WTC11 (cell line): ENCODE measurements around the gene EXOC6. TPM values are rescaled to one million over a fixed set of nuclear protein-coding genes. Genes with fewer than 3 reads are reported as not detected.
A peak's percentile ranks its signal among the peaks of the same experiment; 100 is the strongest.

Source experiments
- ATAC-seq: fragments of 200-7000 bp; cut with Tn5 transposase; 2 replicates; pipeline ENCODE4 v1.10.0; 2021; ENCODE audit warnings: mild to moderate bottlenecking, moderate library complexity
- CTCF ChIA-PET: fragments of 300-600 bp; sonication (Branson Sonifier 250); formaldehyde crosslinking; loops from one replicate; lab custom pipeline; 2021; ENCODE audit warnings: antibody characterized with exemption; lab: Charles Lee
- POLR2A ChIA-PET: fragments of 350-600 bp; sonication (Branson Sonifier 250); formaldehyde crosslinking; loops from one replicate; lab custom pipeline; 2021; ENCODE audit warnings: antibody characterized with exemption; lab: Charles Lee
- DNase-seq: peaks from one replicate; pipeline ENCODE4 v3.0.0; 2021; ENCODE audit warnings: low spot score
- H3K27ac Mint-ChIP-seq: 2 replicates; pipeline ENCODE4 v1.8.0; 2021; ENCODE audit warnings: mixed read lengths
- H3K27me3 Mint-ChIP-seq: 2 replicates; pipeline ENCODE4 v1.8.0; 2021; ENCODE audit warnings: low read depth, mild to moderate bottlenecking, moderate library complexity, mixed read lengths
- H3K36me3 Mint-ChIP-seq: 2 replicates; pipeline ENCODE4 v1.8.0; 2021; ENCODE audit warnings: mixed read lengths
- H3K4me1 Mint-ChIP-seq: 2 replicates; pipeline ENCODE4 v1.8.0; 2022; ENCODE audit warnings: mixed read lengths
- H3K4me3 Mint-ChIP-seq: 2 replicates; pipeline ENCODE4 v1.8.0; 2021; ENCODE audit warnings: mild to moderate bottlenecking, moderate library complexity, mixed read lengths
- H3K9me3 Mint-ChIP-seq: 2 replicates; pipeline ENCODE4 v1.8.0; 2021; ENCODE audit warnings: mixed read lengths
- ARID4B ChIP-seq: sonication (generic); formaldehyde crosslinking; IDR thresholded peaks from 2 replicates; pipeline ENCODE4 v1.8.0; 2023; ENCODE audit warnings: missing genetic modification reagents, mild to moderate bottlenecking, borderline replicate concordance
- ATF6 ChIP-seq: sonication (generic); formaldehyde crosslinking; IDR thresholded peaks from 2 replicates; pipeline ENCODE4 v1.8.1; 2023; ENCODE audit warnings: mild to moderate bottlenecking, missing genetic modification reagents
- ELF4 ChIP-seq: sonication (generic); formaldehyde crosslinking; IDR thresholded peaks from 2 replicates; pipeline ENCODE4 v1.8.1; 2022; ENCODE audit warnings: low read depth, mild to moderate bottlenecking, moderate library complexity, missing genetic modification reagents
- FOXK1 ChIP-seq: sonication (generic); formaldehyde crosslinking; IDR thresholded peaks from 2 replicates; pipeline ENCODE4 v1.8.0; 2022; ENCODE audit warnings: mild to moderate bottlenecking, moderate library complexity, missing genetic modification reagents
- GABPB1 ChIP-seq: sonication (generic); formaldehyde crosslinking; IDR thresholded peaks from 2 replicates; pipeline ENCODE4 v1.8.1; 2023; ENCODE audit warnings: mild to moderate bottlenecking, missing genetic modification reagents
- JAZF1 ChIP-seq: fragments of 250-450 bp; sonication (Bioruptor Pico); IDR thresholded peaks from 2 replicates; pipeline ENCODE4 v1.9.0; 2021; ENCODE audit warnings: moderate library complexity, mild to moderate bottlenecking, inconsistent platforms
- MXD4 ChIP-seq: fragments of 250-450 bp; sonication (Bioruptor Pico); IDR thresholded peaks from 2 replicates; pipeline ENCODE4 v1.8.0; 2021; ENCODE audit warnings: mild to moderate bottlenecking, moderate library complexity, borderline replicate concordance
- RORB ChIP-seq: fragments of 250-450 bp; sonication (Bioruptor Pico); IDR thresholded peaks from 2 replicates; pipeline ENCODE4 v1.9.0; 2021; ENCODE audit warnings: mild to moderate bottlenecking
- SMAD4 ChIP-seq: sonication (generic); formaldehyde crosslinking; IDR thresholded peaks from 2 replicates; pipeline ENCODE4 v1.8.0; 2022; ENCODE audit warnings: mild to moderate bottlenecking, missing genetic modification reagents
- STAT6 ChIP-seq: sonication (generic); formaldehyde crosslinking; conservative IDR thresholded peaks from 2 replicates; pipeline ENCODE4 v1.8.1; 2023; ENCODE audit warnings: mild to moderate bottlenecking, low read depth, missing genetic modification reagents, moderate library complexity
- TEAD4 ChIP-seq: sonication (generic); formaldehyde crosslinking; IDR thresholded peaks from 2 replicates; pipeline ENCODE4 v1.8.0; 2022; ENCODE audit warnings: mild to moderate bottlenecking, missing genetic modification reagents
- TP53 ChIP-seq: sonication (generic); formaldehyde crosslinking; IDR thresholded peaks from 2 replicates; pipeline ENCODE4 v1.8.1; 2023; ENCODE audit warnings: mild to moderate bottlenecking, missing genetic modification reagents
- ZNF219 ChIP-seq: sonication (generic); formaldehyde crosslinking; IDR thresholded peaks from 2 replicates; pipeline ENCODE4 v1.8.0; 2023; ENCODE audit warnings: missing genetic modification reagents, mild to moderate bottlenecking, borderline replicate concordance
- ZNF396 ChIP-seq: fragments of 250-450 bp; sonication (Bioruptor Pico); IDR thresholded peaks from 2 replicates; pipeline ENCODE4 v1.8.0; 2021; ENCODE audit warnings: mild to moderate bottlenecking, moderate library complexity, borderline replicate concordance
- ZNF416 ChIP-seq: fragments of 250-450 bp; sonication (Bioruptor Pico); IDR thresholded peaks from 2 replicates; pipeline ENCODE4 v1.9.0; 2021; ENCODE audit warnings: mild to moderate bottlenecking, inconsistent platforms
- total RNA-seq: library from RNA; stranded (reverse); gene quantifications from 3 replicates; pipeline ENCODE4 v1.2.3, GENCODE V29; 2021
- TF ChIP-seq, protein P1 (sequence below): sonication (generic); formaldehyde crosslinking; IDR thresholded peaks from 2 replicates; pipeline ENCODE4 v1.8.0; 2023; ENCODE audit warnings: mild to moderate bottlenecking, missing genetic modification reagents
- TF ChIP-seq, protein P2 (sequence below): sonication (generic); formaldehyde crosslinking; IDR thresholded peaks from 2 replicates; pipeline ENCODE4 v1.8.1; 2022; ENCODE audit warnings: mild to moderate bottlenecking, missing genetic modification reagents, moderate library complexity, borderline replicate concordance
- TF ChIP-seq, protein P3 (sequence below): sonication (generic); formaldehyde crosslinking; IDR thresholded peaks from 2 replicates; pipeline ENCODE4 v1.8.1; 2023; ENCODE audit warnings: mild to moderate bottlenecking, missing genetic modification reagents, borderline replicate concordance

Gene EXOC6
- total RNA-seq, 1 experiment from 2014 or later = 5.0 TPM

DNA sequence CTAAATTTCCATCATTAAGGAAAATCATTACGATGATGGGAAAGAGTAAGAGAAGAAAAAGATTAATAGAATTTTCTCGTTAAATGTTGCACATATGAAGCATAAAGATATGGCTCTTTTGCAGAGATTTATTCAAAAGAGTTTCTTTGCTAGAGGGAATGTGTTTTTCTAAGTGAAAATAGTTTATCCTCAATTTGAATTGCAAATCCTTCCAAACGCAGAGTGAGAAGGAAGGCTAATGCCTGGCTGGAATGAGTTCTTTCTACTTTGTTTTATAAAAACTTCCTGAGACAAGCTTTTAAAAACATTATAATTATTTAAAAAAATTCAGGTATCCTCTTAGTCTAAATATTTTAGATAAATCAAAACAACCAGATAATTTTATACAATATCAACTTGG lies 239.5 kb downstream of the EXOC6 start (continued):
- TF ChIP-seq, protein P1, sequence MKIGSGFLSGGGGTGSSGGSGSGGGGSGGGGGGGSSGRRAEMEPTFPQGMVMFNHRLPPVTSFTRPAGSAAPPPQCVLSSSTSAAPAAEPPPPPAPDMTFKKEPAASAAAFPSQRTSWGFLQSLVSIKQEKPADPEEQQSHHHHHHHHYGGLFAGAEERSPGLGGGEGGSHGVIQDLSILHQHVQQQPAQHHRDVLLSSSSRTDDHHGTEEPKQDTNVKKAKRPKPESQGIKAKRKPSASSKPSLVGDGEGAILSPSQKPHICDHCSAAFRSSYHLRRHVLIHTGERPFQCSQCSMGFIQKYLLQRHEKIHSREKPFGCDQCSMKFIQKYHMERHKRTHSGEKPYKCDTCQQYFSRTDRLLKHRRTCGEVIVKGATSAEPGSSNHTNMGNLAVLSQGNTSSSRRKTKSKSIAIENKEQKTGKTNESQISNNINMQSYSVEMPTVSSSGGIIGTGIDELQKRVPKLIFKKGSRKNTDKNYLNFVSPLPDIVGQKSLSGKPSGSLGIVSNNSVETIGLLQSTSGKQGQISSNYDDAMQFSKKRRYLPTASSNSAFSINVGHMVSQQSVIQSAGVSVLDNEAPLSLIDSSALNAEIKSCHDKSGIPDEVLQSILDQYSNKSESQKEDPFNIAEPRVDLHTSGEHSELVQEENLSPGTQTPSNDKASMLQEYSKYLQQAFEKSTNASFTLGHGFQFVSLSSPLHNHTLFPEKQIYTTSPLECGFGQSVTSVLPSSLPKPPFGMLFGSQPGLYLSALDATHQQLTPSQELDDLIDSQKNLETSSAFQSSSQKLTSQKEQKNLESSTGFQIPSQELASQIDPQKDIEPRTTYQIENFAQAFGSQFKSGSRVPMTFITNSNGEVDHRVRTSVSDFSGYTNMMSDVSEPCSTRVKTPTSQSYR (CRISPR knock-in tag) = no peak
- no peak for TF ChIP-seq MXD4
- no peak for TF ChIP-seq SMAD4 (CRISPR knock-in tag)
- no peak for TF ChIP-seq ZNF219 (CRISPR knock-in tag)
- TF ChIP-seq, all 79 proteins: peak for 0

DNA sequence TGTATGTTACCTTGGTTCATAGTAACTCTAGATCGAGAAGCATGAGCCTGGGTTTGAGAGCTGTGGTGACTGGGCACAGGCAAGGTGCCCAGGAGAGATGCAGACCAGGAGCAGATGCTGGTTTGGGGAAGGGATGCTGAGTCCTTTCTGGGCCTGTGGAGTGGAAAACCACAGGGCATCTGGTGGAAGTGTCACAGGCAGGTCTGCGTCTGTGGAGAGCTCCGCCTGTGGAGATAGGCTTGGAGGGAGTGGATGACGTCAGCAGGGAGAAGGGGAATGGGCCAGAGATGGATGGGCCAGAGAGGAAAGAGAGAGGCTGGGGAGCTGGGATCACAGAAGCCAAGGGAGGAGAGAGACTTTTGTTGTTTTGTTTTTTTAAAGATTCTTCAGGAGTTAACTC lies 240.1 kb downstream of the EXOC6 start:
- CTCF ChIA-PET = interaction anchor here (0.5 to 2.3 kb wide), 7 partner anchors 14 to 288 kb away, joined by 3 to 11 read pairs (median 5); no protein-coding TSS in a partner anchor
- H3K4me1 Mint-ChIP-seq = peaks cover 29% of the 10 kb centered on the region
- peak overlapping the region; percentile 22 for H3K27ac Mint-ChIP-seq
- ATAC-seq (no peak), DNase-seq (no peak)
- peaks cover 6% of the 10 kb centered on the region for H3K27me3 Mint-ChIP-seq
- H3K36me3 Mint-ChIP-seq = peaks cover 2% of the 10 kb centered on the region; the same call in 1 of the 2 replicates
- POLR2A ChIA-PET = no interaction called here
- H3K9me3 Mint-ChIP-seq = peaks cover 18% of the 10 kb centered on the region
- H3K4me3 Mint-ChIP-seq = no peak overlapping the region
- TF ChIP-seq ZNF396 (CRISPR knock-in tag) (no peak), ATF6 (CRISPR knock-in tag) (no peak), STAT6 (no peak), TP53 (CRISPR knock-in tag) (no peak), FOXK1 (CRISPR knock-in tag) (no peak), RORB (CRISPR knock-in tag) (no peak), ELF4 (no peak), JAZF1 (no peak), GABPB1 (CRISPR knock-in tag) (no peak), ARID4B (no peak), TEAD4 (CRISPR knock-in tag) (no peak), ZNF416 (CRISPR knock-in tag) (no peak), MXD4 (no peak)
- TF ChIP-seq, protein P2, sequence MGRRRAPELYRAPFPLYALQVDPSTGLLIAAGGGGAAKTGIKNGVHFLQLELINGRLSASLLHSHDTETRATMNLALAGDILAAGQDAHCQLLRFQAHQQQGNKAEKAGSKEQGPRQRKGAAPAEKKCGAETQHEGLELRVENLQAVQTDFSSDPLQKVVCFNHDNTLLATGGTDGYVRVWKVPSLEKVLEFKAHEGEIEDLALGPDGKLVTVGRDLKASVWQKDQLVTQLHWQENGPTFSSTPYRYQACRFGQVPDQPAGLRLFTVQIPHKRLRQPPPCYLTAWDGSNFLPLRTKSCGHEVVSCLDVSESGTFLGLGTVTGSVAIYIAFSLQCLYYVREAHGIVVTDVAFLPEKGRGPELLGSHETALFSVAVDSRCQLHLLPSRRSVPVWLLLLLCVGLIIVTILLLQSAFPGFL (CRISPR knock-in tag) = no peak
- TF ChIP-seq, protein P3, sequence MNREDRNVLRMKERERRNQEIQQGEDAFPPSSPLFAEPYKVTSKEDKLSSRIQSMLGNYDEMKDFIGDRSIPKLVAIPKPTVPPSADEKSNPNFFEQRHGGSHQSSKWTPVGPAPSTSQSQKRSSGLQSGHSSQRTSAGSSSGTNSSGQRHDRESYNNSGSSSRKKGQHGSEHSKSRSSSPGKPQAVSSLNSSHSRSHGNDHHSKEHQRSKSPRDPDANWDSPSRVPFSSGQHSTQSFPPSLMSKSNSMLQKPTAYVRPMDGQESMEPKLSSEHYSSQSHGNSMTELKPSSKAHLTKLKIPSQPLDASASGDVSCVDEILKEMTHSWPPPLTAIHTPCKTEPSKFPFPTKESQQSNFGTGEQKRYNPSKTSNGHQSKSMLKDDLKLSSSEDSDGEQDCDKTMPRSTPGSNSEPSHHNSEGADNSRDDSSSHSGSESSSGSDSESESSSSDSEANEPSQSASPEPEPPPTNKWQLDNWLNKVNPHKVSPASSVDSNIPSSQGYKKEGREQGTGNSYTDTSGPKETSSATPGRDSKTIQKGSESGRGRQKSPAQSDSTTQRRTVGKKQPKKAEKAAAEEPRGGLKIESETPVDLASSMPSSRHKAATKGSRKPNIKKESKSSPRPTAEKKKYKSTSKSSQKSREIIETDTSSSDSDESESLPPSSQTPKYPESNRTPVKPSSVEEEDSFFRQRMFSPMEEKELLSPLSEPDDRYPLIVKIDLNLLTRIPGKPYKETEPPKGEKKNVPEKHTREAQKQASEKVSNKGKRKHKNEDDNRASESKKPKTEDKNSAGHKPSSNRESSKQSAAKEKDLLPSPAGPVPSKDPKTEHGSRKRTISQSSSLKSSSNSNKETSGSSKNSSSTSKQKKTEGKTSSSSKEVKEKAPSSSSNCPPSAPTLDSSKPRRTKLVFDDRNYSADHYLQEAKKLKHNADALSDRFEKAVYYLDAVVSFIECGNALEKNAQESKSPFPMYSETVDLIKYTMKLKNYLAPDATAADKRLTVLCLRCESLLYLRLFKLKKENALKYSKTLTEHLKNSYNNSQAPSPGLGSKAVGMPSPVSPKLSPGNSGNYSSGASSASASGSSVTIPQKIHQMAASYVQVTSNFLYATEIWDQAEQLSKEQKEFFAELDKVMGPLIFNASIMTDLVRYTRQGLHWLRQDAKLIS (CRISPR knock-in tag) = no peak
